ENCODE data around the gene MAL. TPM values are rescaled to one million over a fixed set of nuclear protein-coding genes. Genes with fewer than 3 reads are reported as not detected.

MAL gene
- total and polyA plus RNA-seq, 2 experiments from 2014 or later, result not detected

DNA sequence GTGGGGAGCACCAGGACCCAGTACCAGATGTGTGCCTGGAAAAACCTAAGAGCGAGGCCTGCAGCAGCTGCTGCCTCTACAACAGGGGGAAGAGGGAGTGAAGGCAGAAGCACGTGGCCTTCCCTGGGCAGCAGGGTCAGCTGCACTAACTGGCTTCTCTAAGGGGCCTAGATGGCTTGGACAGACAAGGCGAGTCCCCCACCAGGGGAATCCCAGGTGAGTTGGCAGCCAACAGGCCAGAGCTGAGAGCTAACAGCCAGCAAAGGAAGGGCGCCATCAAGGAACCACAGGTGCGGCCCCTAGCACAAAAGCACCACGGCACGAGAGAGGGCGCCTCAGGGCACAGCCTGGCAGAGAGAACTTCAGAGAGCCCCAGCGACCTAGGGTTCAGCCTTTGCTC is 19.8 kb upstream of the MAL start:
- Histone ChIP-seq H3K4me3 (no peak overlapping the region), H3K9me3 (ENCODE audit: low read depth) (no peaks in the 10 kb centered on the region), H3K4me2 (ENCODE audit: unreplicated experiment) (no peak overlapping the region), H4K20me1 (ENCODE audit: insufficient read depth) (no peaks in the 10 kb centered on the region), H2AFZ (no peak overlapping the region), H3K9ac (no peak overlapping the region), H3K79me2 (ENCODE audit: insufficient read depth) (no peaks in the 10 kb centered on the region), H3K27ac (no peak overlapping the region), H3F3A (ENCODE audit: insufficient read depth) (no peaks in the 10 kb centered on the region), H3K4me1 (ENCODE audit: insufficient read depth) (no peaks in the 10 kb centered on the region), H3K27me3 (replicated peaks; ENCODE audit: insufficient read depth) (peaks cover 24% of the 10 kb centered on the region), H3K36me3 (ENCODE audit: low read depth) (no peaks in the 10 kb centered on the region), H3K9me2 (ENCODE audit: insufficient read depth) (no peaks in the 10 kb centered on the region)
- in situ Hi-C loops (cut with MboI), result no loop called here
- 62 to 63% methylated on average over 8 to 9 of the region's 9 CpGs for WGBS, 2 experiments (ENCODE audit: low coverage in 1 of 2, low lambda C conversion rate in 2 of 2, missing lambda C conversion rate in 2 of 2)
- no peak for DNase-seq
- no peak for TF ChIP-seq EZH2 (IDR thresholded peaks at IDR 0.05; ENCODE audit: insufficient read depth, poor library complexity, severe bottlenecking)
- no peak for TF ChIP-seq EZH2phosphoT487 (IDR thresholded peaks at IDR 0.05; ENCODE audit: insufficient read depth, low read depth)

- H3K27me3 ChIP-seq (replicated peaks; ENCODE audit: insufficient read depth), result peaks cover 21% of the 10 kb centered on the region
- no peak for TF ChIP-seq EZH2 (IDR thresholded peaks at IDR 0.05; ENCODE audit: insufficient read depth, poor library complexity, severe bottlenecking)
- no peak for TF ChIP-seq EZH2phosphoT487 (IDR thresholded peaks at IDR 0.05; ENCODE audit: insufficient read depth, low read depth)
Observed at GRCh38 chr2:95006588-95006987, 18.9 kb upstream of the MAL start.

DNA sequence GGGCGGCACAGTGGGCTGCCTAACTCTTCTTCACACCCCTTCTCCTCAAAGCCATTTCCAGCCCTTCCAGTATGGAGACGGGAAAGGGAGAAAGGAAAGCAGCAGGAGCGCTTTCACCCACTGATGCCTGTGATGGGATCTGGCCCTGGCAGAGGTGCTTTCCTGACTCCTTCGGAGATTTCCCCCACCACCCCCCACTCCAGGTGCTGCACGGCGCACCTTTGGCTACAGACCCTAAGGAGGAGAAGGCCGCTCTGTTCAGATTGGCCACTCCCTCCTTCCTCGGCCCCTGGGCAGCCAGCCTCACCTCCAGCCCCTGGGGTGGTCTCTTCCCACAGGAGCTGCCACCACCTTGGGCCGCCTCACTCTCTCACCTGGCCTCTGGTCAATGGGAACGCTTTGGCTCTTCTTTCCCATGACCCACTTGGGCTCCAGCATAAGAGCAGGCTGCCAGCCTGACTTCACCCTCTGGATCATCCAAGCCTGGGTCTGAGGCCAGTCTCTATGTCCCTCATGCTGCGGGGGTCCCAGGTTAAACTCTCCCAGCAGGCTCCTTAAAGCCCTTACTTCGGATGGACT is 18.4 kb upstream of the MAL start:
- Histone ChIP-seq H3K4me3 (no peak overlapping the region), H3K4me1 (ENCODE audit: insufficient read depth) (no peaks in the 10 kb centered on the region), H4K20me1 (ENCODE audit: insufficient read depth) (no peaks in the 10 kb centered on the region), H3K9me3 (ENCODE audit: low read depth) (no peaks in the 10 kb centered on the region), H3K27me3 (replicated peaks; ENCODE audit: insufficient read depth) (peaks cover 20% of the 10 kb centered on the region), H3K9ac (no peak overlapping the region), H3K27ac (no peak overlapping the region), H3K4me2 (ENCODE audit: unreplicated experiment) (no peak overlapping the region), H3K9me2 (ENCODE audit: insufficient read depth) (no peaks in the 10 kb centered on the region), H3K79me2 (ENCODE audit: insufficient read depth) (no peaks in the 10 kb centered on the region), H3F3A (ENCODE audit: insufficient read depth) (no peaks in the 10 kb centered on the region), H3K36me3 (ENCODE audit: low read depth) (no peaks in the 10 kb centered on the region), H2AFZ (no peak overlapping the region)
- DNase-seq, result no peak
- in situ Hi-C loops (cut with MboI), result no loop called here
- TF ChIP-seq EZH2phosphoT487 (IDR thresholded peaks at IDR 0.05; ENCODE audit: insufficient read depth, low read depth) (no peak), EZH2 (IDR thresholded peaks at IDR 0.05; ENCODE audit: insufficient read depth, poor library complexity, severe bottlenecking) (no peak)
- 44 to 51% methylated on average over 11 to 12 of the region's 12 CpGs for WGBS, 2 experiments (ENCODE audit: low coverage in 1 of 2, low lambda C conversion rate in 2 of 2, missing lambda C conversion rate in 2 of 2)

More at GRCh38 chr2:95006588-95006987, 18.9 kb upstream of the MAL start:
- no peak overlapping the region for H3K4me3 ChIP-seq
- no peaks in the 10 kb centered on the region for H3K4me1 ChIP-seq (ENCODE audit: insufficient read depth)
- no peaks in the 10 kb centered on the region for H3K9me2 ChIP-seq (ENCODE audit: insufficient read depth)
- DNase-seq, result no peak
- H3F3A ChIP-seq (ENCODE audit: insufficient read depth), result no peaks in the 10 kb centered on the region
- no peaks in the 10 kb centered on the region for H4K20me1 ChIP-seq (ENCODE audit: insufficient read depth)
- no peak overlapping the region for H2AFZ ChIP-seq
- H3K9me3 ChIP-seq (ENCODE audit: low read depth), result no peaks in the 10 kb centered on the region
- H3K36me3 ChIP-seq (ENCODE audit: low read depth), result no peaks in the 10 kb centered on the region
- in situ Hi-C loops (cut with MboI), result no loop called here
- no peaks in the 10 kb centered on the region for H3K79me2 ChIP-seq (ENCODE audit: insufficient read depth)
- H3K27ac ChIP-seq, result no peak overlapping the region
- WGBS, 2 experiments (ENCODE audit: low coverage in 1 of 2, low lambda C conversion rate in 2 of 2, missing lambda C conversion rate in 2 of 2), result 59 to 66% methylated on average over 7 of the region's 7 CpGs
- H3K9ac ChIP-seq, result no peak overlapping the region
- H3K4me2 ChIP-seq (ENCODE audit: unreplicated experiment), result no peak overlapping the region

DNA sequence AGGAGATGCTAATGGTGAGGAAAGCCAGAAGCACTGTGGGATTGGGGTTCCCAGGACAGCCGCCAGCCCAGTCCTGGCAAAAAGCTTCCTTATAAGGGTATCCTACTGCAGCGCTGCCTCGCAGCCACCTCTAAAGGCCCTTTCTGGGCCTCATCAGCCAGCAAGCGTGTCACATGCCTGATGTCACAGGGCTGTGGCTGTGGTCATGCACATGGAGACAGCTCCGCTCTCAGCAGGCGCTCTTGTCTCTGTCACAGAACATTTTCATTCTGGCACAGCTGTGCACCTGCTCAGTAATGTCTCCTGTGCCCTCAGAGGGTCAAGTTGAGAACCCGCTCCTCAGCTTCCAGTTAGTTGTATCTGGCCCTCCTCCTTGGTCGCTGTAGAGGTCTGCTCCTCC is 17.7 kb upstream of the MAL start:
- DNase-seq, result no peak
- no peaks in the 10 kb centered on the region for H4K20me1 ChIP-seq (ENCODE audit: insufficient read depth)
- WGBS, 2 experiments (ENCODE audit: low coverage in 1 of 2, low lambda C conversion rate in 2 of 2, missing lambda C conversion rate in 2 of 2), result 48 to 58% methylated on average over 8 of the region's 8 CpGs
- H3K27ac ChIP-seq, result no peak overlapping the region
- TF ChIP-seq EZH2 (IDR thresholded peaks at IDR 0.05; ENCODE audit: insufficient read depth, poor library complexity, severe bottlenecking), result no peak
- TF ChIP-seq EZH2phosphoT487 (IDR thresholded peaks at IDR 0.05; ENCODE audit: insufficient read depth, low read depth), result no peak
- H3K4me2 ChIP-seq (ENCODE audit: unreplicated experiment), result no peak overlapping the region
- H3K36me3 ChIP-seq (ENCODE audit: low read depth), result no peaks in the 10 kb centered on the region
- H3K9me2 ChIP-seq (ENCODE audit: insufficient read depth), result no peaks in the 10 kb centered on the region
- no peak overlapping the region for H3K4me3 ChIP-seq
- no peaks in the 10 kb centered on the region for H3K79me2 ChIP-seq (ENCODE audit: insufficient read depth)
- H3K9me3 ChIP-seq (ENCODE audit: low read depth), result no peaks in the 10 kb centered on the region
- in situ Hi-C loops (cut with MboI), result no loop called here
- H3K9ac ChIP-seq, result no peak overlapping the region
- no peak overlapping the region for H2AFZ ChIP-seq
- peaks cover 13% of the 10 kb centered on the region; the same call in 1 of the 2 replicates for H3K27me3 ChIP-seq (replicated peaks; ENCODE audit: insufficient read depth)
- no peaks in the 10 kb centered on the region for H3K4me1 ChIP-seq (ENCODE audit: insufficient read depth)
- H3F3A ChIP-seq (ENCODE audit: insufficient read depth), result no peaks in the 10 kb centered on the region
